Measurements from ENCODE around the gene CHRNA9.
"Not testable (repeated sequence)": the region's sequence is repeated elsewhere in the genome, so short reads cannot be mapped to it uniquely, and the experiment has no call there.

The CHRNA9 gene, protein sequence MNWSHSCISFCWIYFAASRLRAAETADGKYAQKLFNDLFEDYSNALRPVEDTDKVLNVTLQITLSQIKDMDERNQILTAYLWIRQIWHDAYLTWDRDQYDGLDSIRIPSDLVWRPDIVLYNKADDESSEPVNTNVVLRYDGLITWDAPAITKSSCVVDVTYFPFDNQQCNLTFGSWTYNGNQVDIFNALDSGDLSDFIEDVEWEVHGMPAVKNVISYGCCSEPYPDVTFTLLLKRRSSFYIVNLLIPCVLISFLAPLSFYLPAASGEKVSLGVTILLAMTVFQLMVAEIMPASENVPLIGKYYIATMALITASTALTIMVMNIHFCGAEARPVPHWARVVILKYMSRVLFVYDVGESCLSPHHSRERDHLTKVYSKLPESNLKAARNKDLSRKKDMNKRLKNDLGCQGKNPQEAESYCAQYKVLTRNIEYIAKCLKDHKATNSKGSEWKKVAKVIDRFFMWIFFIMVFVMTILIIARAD

DNA sequence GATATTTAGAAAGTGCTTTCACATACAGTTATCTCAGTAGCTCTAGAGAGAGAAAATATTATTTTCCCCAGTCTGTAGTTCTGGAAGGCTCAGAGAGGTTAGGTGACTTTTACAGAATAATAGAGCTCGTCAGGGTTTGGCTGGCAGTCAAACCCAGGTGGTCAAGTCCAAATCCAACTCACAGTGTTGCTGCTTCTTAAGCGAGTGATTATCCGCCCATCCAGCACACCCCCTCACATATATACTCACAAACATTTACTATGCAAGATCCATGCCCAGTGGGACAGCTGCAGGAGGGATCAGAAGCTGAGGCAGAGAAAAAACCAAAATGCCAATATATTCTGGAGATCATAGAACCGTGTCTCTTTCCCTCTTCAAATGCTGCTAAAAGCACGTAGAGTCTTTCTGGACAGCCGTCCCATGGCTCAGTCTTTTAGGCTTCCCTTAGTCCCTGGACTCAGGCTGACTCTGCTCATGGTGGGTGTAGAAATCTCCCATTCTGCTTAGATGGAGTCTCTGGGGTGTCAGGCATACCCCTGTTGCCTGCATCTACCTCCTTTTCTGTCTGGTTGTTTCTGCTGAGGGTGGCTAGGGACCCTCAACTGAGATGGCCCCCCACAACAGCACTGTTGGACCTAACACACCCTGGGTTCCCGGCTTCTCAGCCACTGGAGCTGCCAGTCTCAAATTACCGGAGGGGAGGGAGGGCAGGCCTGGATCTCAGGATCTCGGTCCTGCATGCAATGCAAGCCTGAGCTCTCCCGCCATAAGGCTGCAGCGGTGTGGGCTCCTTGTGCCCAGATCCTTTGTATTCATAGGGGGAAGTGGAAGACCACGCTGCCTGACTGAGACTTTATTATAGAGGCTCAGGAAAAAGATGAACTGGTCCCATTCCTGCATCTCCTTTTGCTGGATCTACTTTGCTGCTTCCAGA is at the start of gene CHRNA9:
CHRNA9 (plus strand) TSS at position 743 of the 934 bp plus-strand sequence; CDS start at position 878, 135 bp downstream.
- no peak for FAIRE-seq

DNA sequence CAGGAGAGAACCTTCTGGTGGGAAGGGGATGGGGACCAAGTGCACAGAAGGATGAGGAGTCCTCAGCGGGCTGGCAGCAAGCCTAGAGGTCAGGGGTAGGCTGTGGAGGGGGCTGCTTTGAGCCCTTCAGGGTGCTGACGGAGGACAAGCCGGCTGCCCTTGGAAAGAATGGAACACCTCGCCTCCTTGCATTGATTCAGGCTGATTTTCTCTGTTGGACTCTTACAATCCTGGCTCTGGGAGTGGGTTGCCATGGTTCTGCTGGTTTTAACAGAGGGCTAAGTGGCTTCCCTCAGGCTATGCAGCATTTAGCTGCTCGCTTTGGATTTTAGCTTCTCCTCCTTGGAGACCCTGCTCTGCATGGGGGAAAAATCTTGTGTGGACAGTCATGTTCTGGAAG is 49.4 kb upstream of the CHRNA9 start:
- FAIRE-seq: no peak

DNA sequence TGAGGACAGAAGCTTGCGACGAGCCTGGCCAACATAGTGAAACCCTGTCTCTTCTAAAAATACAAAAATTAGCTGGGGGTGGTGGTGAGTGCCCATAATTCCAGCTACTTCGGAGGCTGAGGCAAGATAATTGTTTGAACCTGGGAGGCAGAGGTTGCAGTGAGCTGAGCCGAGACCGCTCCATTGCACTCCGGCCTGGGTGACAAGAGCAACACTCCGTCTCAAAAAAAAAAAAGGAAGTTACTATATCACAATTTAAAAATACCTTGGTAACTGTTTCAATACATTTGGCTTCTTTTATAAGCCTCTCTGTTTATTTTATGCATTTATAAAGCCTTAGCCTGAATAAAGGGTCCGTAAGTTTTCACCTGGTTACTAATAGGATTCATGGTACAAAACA is 46.6 kb upstream of the CHRNA9 start:
- no peak for FAIRE-seq

DNA sequence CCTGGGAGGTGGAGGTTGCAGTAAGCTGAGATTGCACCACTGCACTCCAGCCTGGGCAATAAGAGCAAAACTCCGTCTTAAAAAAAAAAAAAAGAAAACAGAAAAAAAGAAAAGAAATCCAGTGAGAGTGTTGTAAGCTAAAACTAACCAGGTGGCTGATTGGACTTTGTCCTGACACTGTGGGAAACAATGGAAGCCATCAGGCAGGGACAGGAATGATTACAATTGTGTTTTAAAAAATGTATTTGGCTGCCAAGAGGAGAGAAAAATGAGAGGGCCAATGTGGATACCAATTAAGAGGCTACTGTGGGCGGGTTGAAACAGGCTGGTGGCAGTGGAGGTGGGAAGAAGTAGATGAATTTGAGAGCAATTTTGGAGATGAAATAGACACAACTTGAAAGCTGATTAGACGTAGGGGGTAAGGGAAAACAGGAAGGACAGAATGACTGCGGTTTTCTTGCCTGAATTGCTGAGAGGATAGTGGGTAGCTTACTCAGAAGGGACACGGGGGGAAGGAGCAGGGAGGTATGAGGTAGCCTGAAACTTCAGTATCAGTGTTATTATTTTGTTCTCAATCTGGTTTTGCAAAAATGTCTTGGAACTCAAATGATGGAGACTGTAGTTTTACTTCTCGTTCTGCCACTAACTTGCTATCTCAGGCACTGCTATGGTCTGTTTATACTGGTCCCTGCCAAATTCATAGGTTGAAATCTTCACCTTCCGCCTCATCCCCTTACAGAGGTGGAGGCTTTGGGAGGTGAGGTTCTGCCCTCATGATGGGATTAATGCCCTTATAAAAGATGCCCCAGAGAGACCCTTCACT is 45.6 kb upstream of the CHRNA9 start:
- no peak for FAIRE-seq

DNA sequence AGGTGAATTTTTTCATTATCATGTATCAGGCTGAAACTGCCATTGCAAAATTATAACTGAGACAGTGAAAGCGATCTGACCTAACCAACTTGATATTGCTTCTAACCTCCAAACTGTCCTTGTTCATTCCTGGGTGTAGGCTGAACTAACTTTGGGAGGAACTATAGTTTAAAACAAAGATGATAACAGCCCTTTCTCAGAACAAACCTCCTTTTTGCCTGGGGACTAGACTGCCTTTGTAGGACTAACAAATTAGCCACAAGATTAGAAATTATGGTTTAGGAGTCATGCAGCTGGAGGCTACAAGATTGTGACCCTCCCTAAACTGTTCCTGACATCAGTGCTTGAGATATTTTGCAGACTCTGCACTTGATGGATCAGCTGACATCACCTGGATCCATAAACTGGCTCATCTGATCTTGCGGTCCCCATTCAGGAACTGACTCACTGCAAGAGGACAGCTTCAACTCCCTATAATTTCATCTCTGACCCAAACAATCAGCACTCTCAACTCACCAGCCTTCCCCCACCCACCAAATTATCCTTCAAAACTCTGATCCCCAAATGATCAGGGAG is 44.4 kb upstream of the CHRNA9 start:
- FAIRE-seq: not testable (repeated sequence)

DNA sequence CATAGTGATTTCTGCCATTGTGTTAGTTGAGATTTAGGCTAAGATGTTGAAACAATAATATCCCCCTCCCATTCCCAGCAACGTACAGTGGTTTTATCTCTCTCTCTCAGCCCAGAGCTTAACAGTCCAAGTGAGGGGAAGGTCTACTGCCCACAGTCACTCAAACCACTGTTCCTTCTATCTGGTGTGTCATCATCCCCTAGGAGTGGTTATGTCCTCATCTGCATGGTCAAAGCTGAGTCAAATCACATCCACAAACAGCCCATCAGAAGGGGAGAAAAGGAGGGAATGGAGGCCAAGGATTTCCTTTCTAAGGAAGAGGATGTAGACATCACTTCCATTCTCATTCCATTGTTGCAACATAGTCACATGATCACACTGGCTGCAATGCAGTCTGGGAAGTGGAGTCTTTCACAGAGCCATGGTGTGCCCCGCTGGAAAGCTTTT is 42.8 kb upstream of the CHRNA9 start:
- no peak for FAIRE-seq

DNA sequence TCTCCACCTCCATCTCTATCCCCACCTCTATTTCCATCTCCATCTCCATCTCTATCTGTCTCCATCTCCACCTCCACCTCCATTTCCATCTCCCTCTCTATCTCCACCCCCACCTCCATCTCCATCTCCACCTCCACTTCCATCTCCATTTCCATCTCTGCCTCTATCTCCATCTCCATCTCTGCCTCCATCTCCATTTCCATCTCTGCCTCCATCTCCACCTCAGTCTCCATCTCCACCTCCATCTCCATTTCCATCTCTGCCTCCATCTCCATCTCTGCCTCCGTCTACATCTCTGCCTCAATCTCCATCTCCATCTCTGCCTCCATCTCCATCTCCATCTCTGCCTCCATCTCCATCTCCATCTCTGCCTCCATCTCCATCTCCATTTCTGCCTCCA is 40.8 kb upstream of the CHRNA9 start:
- FAIRE-seq: no peak

DNA sequence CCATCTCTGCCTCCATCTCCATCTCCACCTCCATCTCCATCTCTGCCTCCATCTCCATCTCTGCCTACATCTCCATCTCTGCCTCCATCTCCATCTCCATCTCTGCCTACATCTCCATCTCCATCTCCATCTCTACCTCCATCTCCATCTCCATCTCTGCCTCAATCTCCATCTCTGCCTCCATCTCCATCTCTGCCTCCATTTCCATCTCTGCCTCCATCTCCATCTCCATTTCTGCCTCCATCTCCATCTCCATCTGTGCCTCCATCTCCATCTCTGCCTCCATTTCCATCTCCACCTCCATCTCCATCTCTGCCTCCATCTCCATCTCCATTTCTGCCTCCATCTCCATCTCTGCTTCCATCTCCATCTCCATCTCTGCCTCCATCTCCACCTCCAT is 40.1 kb upstream of the CHRNA9 start:
- not testable (repeated sequence) for FAIRE-seq

DNA sequence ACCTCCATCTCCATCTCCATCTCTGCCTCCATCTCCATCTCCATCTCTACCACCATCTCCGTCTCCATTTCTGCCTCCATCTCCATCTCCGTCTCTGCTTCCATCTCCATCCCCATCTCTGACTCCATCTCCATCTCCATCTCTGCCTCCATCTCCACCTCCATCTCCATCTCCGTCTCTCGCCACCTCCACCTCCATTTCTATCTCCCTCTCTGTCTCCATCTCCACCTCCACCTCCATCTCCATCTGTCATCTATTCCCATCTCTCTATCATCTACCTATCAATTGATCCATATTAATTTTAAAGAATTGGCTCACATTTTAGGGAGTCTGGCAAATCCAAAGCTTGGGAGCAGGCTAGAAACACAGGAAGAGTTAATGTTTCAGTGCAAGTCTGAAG is 39.6 kb upstream of the CHRNA9 start:
- no peak for FAIRE-seq

DNA sequence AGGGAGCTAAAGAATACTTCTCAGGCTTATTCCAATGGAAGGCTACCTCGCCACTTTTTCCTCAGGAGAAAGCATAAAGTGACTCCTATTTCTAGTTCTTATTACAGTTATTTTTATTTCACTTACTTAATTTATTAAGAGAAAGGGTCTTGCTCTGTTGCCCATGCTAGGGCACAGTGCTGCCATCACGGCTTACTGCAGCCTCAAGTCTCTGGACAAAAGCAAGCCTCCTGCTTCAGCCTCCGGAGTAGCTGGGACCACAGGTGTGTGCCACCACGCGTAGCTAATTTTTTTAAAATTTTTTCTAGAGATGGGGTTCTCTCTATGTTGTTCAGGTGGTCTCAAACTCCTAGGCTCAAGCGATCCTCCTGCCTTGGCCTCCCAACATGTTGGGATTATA is 36.0 kb upstream of the CHRNA9 start:
- no peak for FAIRE-seq

DNA sequence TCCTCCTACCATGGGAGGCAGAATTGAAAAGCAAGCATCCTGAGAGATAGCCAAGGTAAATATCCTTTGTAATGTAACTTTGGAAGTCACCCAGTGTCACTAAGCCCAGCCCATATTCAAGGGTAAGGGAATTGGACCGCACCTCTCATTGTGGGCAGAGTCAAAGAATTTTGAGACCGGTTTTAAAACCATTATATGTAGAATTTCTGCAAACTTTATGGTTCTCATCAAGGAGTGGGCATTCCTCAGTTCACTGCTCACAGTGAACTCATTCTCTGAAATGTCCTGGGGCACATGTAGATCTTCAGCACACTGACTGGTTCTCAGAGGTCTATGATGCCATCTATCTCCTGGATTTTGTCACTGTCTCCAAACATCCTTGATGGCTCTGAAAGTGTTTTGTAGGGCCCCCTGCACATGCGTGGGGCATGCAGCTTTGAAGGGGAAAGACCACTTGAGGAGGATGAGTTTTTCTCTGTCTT is 35.3 kb upstream of the CHRNA9 start:
- no peak for FAIRE-seq

DNA sequence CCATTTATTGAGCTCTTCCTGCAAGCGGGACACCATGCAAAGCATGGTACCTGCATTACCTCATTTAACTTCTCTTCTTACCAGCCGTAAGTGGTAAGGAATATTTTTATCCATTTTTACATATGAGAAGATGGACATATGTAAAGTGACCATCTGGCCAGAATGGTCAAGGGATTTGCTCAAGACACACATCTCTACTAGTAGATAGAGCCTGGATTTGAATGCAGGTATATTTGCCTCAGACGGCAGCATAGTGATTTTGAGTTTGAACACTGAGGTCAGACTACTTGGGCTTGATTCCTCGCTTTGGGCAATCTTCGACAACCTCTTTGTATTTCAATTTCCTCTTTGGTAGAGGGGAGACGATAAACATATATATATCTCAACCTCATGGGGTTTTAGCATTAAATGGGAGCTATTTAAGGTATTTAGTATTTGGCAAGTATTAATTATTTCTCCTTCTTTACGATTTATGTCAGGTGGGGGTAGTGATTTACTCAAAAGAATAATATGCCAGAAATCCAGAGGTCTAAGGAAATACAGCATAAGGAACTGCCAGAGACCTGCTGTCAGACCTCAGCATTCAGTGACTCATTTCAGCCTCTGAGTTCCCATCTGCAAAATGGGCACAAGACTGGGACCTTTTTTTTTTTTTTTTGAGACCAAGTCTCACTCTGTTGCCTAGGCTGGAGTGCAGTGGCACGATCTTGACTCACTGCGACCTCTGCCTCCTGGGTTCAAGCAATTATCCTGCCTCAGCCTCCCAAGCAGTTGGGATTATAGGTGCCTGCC is 34.6 kb upstream of the CHRNA9 start:
- FAIRE-seq: no peak

DNA sequence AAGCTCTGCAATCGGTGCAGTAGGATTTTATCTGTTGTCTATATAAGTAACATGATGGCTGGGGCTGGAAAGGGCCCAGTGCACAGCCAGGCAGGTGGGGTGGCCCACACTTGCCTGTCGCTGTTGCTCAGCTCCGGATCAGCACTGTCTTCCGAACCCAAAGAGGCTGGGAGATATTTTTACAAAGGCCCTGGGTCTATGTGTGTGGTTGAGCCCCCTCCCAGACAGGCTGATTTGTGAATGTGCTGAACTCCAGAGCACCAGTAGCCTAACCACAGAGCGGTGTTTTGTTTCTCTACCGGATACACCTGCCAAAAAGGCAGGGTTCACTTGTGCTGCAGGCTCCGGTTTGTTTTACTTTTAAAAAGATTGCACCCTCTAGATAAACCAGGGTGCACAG is 33.5 kb upstream of the CHRNA9 start:
- no peak for FAIRE-seq

DNA sequence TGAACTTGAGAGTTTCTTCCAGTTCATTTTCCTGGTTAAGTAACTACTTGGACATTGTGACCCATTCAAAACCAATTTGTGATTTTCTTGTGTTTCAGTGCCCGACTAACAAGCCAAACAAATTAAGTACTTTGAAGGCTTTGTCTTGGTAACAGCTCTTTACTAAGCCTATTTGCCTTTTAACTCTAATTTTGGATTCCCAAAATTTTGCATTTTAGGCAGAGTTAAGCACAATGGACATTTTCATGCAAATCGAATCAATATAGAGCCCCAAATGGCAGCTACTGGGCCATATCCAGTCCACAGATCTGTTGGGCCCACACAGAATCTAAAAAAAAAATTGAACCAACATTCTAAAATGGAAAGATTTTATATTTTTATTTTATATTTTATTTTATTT is 31.4 kb upstream of the CHRNA9 start:
- no peak for FAIRE-seq

DNA sequence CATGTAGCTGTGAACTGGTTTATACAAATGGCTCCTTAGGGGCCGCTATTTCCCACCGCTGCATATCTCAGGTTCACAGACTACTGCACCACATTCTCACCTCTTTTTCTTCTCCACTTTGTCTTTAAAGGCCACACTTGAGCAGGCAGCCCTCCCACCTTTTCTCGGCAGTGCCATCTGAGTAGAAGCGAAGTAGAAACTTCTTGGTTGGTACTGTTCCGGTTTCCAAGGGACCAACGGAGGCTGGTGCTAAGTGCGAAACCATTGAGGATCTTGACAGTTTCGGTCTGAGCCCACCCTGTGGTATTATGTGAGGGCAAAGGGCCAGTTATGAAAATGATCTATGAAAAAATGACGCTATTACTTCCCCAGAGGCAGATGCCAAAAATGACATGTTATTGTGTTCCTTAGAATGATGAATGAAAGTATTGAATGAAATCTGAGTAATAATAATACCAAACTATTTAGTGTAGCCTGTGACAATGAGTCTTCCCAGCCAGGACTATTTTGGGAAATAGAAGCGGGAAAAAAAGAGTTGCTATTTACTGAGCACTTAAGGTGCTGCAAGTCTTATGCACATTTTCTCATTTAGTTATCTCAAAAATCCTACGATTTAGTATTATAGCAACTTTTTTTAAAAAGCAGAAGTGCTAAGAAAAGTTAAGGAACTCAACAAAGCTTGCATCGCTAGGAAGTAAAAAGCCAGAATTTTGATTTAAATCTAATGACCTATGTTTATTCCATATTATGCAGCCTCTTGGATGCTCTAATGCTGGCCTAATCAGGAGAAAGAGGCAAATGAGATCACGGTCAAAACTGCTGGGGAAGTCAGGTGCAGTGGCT is 29.6 kb upstream of the CHRNA9 start:
- no peak for FAIRE-seq

DNA sequence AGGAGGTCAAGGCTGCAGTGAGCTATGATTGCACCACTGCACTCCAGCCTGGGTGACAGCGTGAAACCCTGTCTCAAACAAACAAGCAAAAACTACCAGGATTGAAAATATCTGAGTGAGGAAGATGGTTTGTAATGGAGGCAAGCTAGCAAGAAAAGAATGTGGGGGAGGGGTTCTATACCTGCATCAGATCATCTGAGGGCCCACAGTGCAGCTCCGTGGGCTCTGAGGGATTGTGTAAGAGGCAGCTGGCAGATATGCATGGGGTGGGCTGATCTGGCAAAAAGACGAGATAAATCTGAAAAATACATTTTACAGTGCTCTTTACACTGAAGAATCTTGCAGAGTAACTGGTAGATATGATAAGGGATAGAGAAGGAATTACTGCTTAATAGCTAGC is 28.9 kb upstream of the CHRNA9 start:
- no peak for FAIRE-seq

DNA sequence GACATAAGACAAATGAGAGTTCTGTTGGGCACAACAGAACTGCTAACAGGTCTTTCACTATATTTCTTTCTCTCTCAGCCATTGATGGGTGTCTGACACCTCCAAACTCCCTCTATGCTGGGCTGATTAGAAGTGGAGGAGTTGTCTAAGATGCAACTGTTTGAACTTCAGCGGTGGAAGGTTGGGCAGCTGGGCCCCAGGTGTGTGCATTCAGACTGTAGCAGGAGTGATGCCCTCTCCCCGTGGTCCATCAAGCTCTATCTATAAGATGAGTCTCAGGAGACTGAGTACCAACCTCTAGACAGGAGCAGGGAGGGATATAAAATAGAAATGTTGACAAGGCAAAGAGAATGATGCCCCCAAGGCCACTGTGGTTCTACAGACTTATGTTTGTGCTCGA is 28.2 kb upstream of the CHRNA9 start:
- FAIRE-seq: no peak

DNA sequence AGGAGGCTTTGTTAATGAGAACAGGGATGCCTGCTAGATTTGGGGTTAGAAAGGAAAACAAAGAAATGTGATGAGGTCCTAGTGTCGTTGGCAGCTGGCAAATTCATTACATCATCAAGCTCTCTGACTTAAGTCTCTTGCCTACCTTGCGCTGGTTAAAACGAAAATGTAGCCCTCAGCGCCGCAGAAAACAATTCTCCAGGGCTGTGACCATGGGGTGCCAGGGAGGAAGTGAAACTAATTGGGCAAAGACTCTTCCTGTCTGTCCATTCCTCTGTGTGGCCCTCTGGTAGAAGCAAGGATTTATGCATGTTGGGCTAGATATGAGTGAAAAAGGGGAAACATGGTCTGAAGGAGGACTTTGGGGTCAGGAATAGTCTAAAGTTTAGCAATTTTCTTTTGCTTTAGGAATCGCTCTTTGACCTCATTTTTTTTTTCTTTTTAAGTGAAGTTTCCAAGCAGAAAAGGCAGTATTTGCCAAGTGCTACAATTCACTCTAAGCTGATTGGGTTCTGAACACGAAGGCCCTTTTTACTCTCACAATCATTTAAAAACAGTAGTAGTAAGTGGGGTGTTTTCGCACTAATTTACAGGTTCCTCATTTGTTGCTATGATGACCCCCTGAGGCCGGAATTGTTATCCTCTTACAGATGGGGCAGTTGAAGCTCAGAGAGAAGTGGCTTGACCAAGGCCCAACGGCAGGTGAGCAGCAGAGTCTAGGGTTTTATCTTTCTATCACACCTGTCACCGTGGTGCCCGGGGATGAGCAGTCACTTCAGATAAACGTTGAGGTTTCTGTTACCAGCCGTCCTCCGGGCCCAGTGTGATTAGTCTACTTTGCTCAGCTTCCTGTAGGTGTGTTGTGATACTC is 27.3 kb upstream of the CHRNA9 start:
- FAIRE-seq: no peak

DNA sequence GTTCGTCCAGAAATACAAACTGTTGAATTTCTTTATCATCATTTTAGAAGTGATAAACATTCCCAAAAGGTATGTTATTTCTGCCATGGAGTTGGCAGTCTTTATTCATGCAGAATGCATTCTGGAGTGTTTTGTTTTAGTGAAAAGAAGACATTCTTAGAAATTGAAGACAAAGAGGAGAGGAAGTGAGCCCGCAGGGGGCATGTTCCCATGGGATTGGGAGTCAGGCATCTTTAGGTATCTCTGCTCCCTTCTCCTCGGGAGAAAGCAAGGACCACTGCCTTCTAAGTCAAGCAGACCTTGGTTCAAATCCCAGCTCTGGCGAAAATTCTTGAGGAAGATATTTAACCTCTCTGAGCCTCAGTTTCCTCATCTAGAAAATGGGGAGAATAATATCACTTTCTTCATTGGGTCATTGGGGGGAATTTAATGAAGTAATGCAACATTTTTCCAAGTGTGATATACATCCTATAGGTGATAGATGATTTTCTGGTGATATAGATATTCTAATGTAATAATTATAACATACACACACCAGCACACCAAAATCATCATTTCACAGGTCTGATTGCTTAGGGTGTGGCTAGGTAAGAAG is 26.5 kb upstream of the CHRNA9 start:
- FAIRE-seq: no peak
